ENCODE measurements around the gene NAA15. TPM values are rescaled to one million over a fixed set of nuclear protein-coding genes. Genes with fewer than 3 reads are reported as not detected.

NAA15 gene
- total and polyA plus RNA-seq, 8 donors = 4.8 to 55.1 (median 19.0) TPM

GRCh38 chr4:139333046-139333445 is 31.7 kb downstream of the NAA15 start:
- intact Hi-C loops (cut with DNase I; ENCODE audit: low total_unique reads) = no loop called here
- Histone ChIP-seq H3K9me3 (no peaks in the 10 kb centered on the region), H3K27ac (no peak overlapping the region), H3K27me3 (no peaks in the 10 kb centered on the region), H3K4me1 (peaks cover 0 to 21% (median 7%) of the 10 kb centered on the region in 4 donors), H3K36me3 (peaks cover 0 to 35% (median 29%) of the 10 kb centered on the region in 4 donors), H3K4me3 (no peak overlapping the region)
- TF ChIP-seq EP300 (IDR thresholded peaks at IDR 0.05) = no peak
- no peak for TF ChIP-seq POLR2AphosphoS5 (IDR thresholded peaks at IDR 0.05)
- TF ChIP-seq POLR2A (IDR thresholded peaks at IDR 0.05) = no peak
- TF ChIP-seq CTCF (IDR thresholded peaks at IDR 0.05) = no peak
- no peak for DNase-seq
- 84 to 93% (median 86%) methylated on average over 2 of the region's 2 CpGs for WGBS, 5 donors

GRCh38 chr4:139337612-139338011 is 36.3 kb downstream of the NAA15 start:
- TF ChIP-seq POLR2AphosphoS5 (IDR thresholded peaks at IDR 0.05) = no peak
- no peak for TF ChIP-seq POLR2A (IDR thresholded peaks at IDR 0.05)
- no peaks in the 10 kb centered on the region for H3K27me3 ChIP-seq
- intact Hi-C loops (cut with DNase I; ENCODE audit: low total_unique reads) = no loop called here
- H3K27ac ChIP-seq = no peak overlapping the region
- H3K4me3 ChIP-seq = no peak overlapping the region
- H3K9me3 ChIP-seq = no peaks in the 10 kb centered on the region
- DNase-seq = no peak
- H3K4me1 ChIP-seq = peaks cover 0 to 7% (median 2%) of the 10 kb centered on the region in 4 donors
- peaks cover 5 to 63% (median 44%) of the 10 kb centered on the region in 4 donors for H3K36me3 ChIP-seq

GRCh38 chr4:139361301-139361700 is 60.0 kb downstream of the NAA15 start:
- peaks cover 4 to 92% (median 86%) of the 10 kb centered on the region in 4 donors for H3K36me3 ChIP-seq

GRCh38 chr4:139367421-139368090 is 66.3 kb downstream of the NAA15 start:
- 31 to 81% (median 58%) methylated on average over 1 of the region's 1 CpG for WGBS, 5 donors
- H3K4me3 ChIP-seq = no peak overlapping the region
- no peak for TF ChIP-seq EP300 (IDR thresholded peaks at IDR 0.05)
- TF ChIP-seq CTCF (IDR thresholded peaks at IDR 0.05) = no peak
- TF ChIP-seq POLR2AphosphoS5 (IDR thresholded peaks at IDR 0.05) = no peak
- TF ChIP-seq POLR2A (IDR thresholded peaks at IDR 0.05) = no peak
- intact Hi-C loops (cut with DNase I; ENCODE audit: low total_unique reads) = no loop called here
- H3K9me3 ChIP-seq = no peaks in the 10 kb centered on the region
- H3K36me3 ChIP-seq = peaks cover 13 to 81% (median 78%) of the 10 kb centered on the region in 4 donors
- no peak overlapping the region for H3K27ac ChIP-seq
- peaks cover 0 to 7% (median 0%) of the 10 kb centered on the region in 4 donors for H3K4me1 ChIP-seq
- DNase-seq = peak in 1 of 2 donors; percentile 8
- no peaks in the 10 kb centered on the region for H3K27me3 ChIP-seq

More at GRCh38 chr4:139361301-139361700, 60.0 kb downstream of the NAA15 start:
- Histone ChIP-seq H3K27ac (no peak overlapping the region), H3K9me3 (no peaks in the 10 kb centered on the region), H3K4me3 (no peak overlapping the region), H3K27me3 (no peaks in the 10 kb centered on the region), H3K4me1 (no peaks in the 10 kb centered on the region)
- intact Hi-C loops (cut with DNase I; ENCODE audit: low total_unique reads) = no loop called here
- DNase-seq = no peak
- 94 to 100% (median 96%) methylated on average over 1 of the region's 1 CpG for WGBS, 5 donors
- no peak for TF ChIP-seq CTCF (IDR thresholded peaks at IDR 0.05)
- no peak for TF ChIP-seq POLR2AphosphoS5 (IDR thresholded peaks at IDR 0.05)

- Histone ChIP-seq H3K27me3 (no peaks in the 10 kb centered on the region), H3K36me3 (peaks cover 18 to 84% (median 77%) of the 10 kb centered on the region in 4 donors), H3K4me3 (no peak overlapping the region), H3K4me1 (peaks cover 0 to 7% (median 0%) of the 10 kb centered on the region in 4 donors), H3K9me3 (no peaks in the 10 kb centered on the region), H3K27ac (no peak overlapping the region)
- peak in 1 of 2 donors; percentile 12 for DNase-seq
- intact Hi-C loops (cut with DNase I; ENCODE audit: low total_unique reads) = no loop called here
- 66 to 79% (median 71%) methylated on average over 1 of the region's 1 CpG for WGBS, 5 donors
- TF ChIP-seq POLR2A (IDR thresholded peaks at IDR 0.05) = no peak
- no peak for TF ChIP-seq CTCF (IDR thresholded peaks at IDR 0.05)
- no peak for TF ChIP-seq EP300 (IDR thresholded peaks at IDR 0.05)
- no peak for TF ChIP-seq POLR2AphosphoS5 (IDR thresholded peaks at IDR 0.05)
Observed at GRCh38 chr4:139368998-139369397, 67.7 kb downstream of the NAA15 start.

Data from stomach (tissue), 9 donors.